Measurements from ENCODE around the gene TSNAXIP1. TPM values are rescaled to one million over a fixed set of nuclear protein-coding genes. Genes with fewer than 3 reads are reported as not detected.
A peak's percentile ranks its signal among the peaks of the same experiment; 100 is the strongest.

The TSNAXIP1 gene
- total and polyA plus RNA-seq, 9 of the 15 experiments (the other 6 are each of a cell fraction or from before 2014, with no cell fraction given): 0.03 to 0.24 (median 0.11) TPM; not detected in 4

- TF ChIP-seq ETV6 (IDR thresholded peaks at IDR 0.05; ENCODE audit: borderline replicate concordance in 1 of 2, low read depth in 2 of 2, low read length in 1 of 2): no peak
- TF ChIP-seq ETV6 (CRISPR knock-in tag; IDR thresholded peaks at IDR 0.05; ENCODE audit: borderline replicate concordance): peak; percentile 68; the same call in 1 of the 2 replicates
- no peak for TF ChIP-seq ZNF318 (IDR thresholded peaks at IDR 0.05; ENCODE audit: borderline replicate concordance in 1 of 2, low read depth in 1 of 2)
- TF ChIP-seq CTBP1 (IDR thresholded peaks at IDR 0.05; ENCODE audit: borderline replicate concordance): 0 out of 2 replicates have a peak, but pooled peaks have one; percentile 27
- no peak for TF ChIP-seq CBX8 (IDR thresholded peaks at IDR 0.05; ENCODE audit: borderline replicate concordance, extremely low read depth, low read depth, low read length, poor library complexity, severe bottlenecking)
- 0 out of 2 replicates have a peak, but pooled peaks have one; percentile 51 for TF ChIP-seq EGR1 (conservative IDR thresholded peaks at IDR 0.05)
- TF ChIP-seq FOXK1 (CRISPR knock-in tag; IDR thresholded peaks at IDR 0.05; ENCODE audit: borderline replicate concordance): 0 out of 2 replicates have a peak, but pooled peaks have one; percentile 77
These were observed 816 bp upstream of the TSNAXIP1 start (continued) for GRCh38 chr16:67805718-67806427.

All from K562 (cell line).